HG03354 (cell line): ENCODE measurements around the gene LRPAP1.
"Not testable (repeated sequence)": the region's sequence is repeated elsewhere in the genome, so short reads cannot be mapped to it uniquely, and the experiment has no call there.

Source experiments
- ATAC-seq: cut with Tn5 transposase; IDR thresholded peaks from one replicate; pipeline ENCODE4 v1.9.1; 2021; ENCODE audit warnings: mild to moderate bottlenecking; ENCODE audit not compliant: unreplicated experiment, poor library complexity, severe bottlenecking

Gene LRPAP1, protein sequence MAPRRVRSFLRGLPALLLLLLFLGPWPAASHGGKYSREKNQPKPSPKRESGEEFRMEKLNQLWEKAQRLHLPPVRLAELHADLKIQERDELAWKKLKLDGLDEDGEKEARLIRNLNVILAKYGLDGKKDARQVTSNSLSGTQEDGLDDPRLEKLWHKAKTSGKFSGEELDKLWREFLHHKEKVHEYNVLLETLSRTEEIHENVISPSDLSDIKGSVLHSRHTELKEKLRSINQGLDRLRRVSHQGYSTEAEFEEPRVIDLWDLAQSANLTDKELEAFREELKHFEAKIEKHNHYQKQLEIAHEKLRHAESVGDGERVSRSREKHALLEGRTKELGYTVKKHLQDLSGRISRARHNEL

DNA sequence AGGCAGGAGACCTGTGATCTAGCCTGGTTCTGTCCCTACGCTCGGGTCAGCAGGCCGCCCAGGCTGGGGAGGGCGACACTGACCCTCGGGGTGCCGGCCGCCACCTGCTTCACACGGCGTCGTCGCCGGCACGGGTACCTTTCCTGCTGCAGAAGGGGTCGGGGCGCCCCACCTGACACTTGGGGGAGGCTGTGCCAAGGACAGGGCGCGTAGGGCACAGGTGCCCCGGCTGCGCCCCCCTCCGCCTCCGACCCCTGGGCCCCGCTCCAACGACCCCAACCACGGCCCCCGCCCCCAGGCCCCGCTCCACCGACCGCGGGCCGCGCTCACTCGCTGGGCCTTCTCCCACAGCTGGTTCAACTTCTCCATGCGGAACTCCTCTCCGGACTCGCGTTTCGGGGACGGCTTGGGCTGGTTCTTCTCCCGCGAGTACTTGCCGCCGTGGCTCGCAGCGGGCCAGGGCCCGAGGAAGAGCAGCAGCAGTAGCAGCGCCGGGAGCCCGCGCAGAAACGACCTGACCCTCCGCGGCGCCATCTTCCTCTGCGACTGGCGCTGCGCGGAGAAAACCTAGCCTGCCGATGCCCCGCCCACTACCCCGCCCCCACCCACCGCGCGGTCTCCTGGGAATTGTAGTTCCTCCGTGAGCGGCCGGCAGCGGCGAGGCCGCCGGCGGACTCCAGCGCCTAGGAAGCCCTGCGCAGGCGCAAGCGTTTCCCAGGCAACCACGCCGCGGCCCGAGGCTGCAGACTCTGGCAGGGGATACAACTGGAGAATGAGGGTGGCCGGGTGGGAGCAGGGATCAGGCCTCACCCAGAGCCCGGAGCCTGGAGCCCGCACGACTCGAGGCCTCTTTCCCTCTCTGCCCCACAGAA is at the start of gene LRPAP1:
LRPAP1 (minus strand) TSS at position 544 of the 872 bp plus-strand sequence; CDS start at position 534, 10 bp downstream.
- peak; percentile 82 for ATAC-seq

- not testable (repeated sequence) for ATAC-seq
These were observed 49.3 kb upstream of the LRPAP1 start for GRCh38 chr4:3581334-3582090.

DNA sequence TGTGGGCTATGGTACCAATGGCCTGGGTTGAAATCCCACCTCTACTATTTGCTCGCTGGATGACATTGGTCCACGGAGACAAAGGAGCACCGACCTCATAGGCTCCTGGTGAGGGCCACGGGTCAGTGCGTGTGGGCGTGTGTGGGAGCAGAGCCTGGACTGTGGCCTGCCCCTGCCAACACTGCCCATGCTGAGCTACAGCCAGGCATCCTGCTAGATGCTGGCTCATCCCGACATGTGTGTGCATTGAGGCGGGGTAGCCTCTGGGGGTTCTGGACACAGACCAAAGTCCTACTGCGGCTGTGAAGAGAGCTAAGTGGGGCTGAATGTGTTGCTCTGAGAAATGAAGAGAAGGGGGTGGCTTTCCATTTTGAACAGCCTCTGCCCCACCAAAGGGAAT is 48.6 kb upstream of the LRPAP1 start:
- not testable (repeated sequence) for ATAC-seq

- not testable (repeated sequence) for ATAC-seq
These were observed 46.4 kb upstream of the LRPAP1 start for GRCh38 chr4:3578527-3579144.

- ATAC-seq: not testable (repeated sequence)
These were observed 45.8 kb upstream of the LRPAP1 start for GRCh38 chr4:3578052-3578451.

DNA sequence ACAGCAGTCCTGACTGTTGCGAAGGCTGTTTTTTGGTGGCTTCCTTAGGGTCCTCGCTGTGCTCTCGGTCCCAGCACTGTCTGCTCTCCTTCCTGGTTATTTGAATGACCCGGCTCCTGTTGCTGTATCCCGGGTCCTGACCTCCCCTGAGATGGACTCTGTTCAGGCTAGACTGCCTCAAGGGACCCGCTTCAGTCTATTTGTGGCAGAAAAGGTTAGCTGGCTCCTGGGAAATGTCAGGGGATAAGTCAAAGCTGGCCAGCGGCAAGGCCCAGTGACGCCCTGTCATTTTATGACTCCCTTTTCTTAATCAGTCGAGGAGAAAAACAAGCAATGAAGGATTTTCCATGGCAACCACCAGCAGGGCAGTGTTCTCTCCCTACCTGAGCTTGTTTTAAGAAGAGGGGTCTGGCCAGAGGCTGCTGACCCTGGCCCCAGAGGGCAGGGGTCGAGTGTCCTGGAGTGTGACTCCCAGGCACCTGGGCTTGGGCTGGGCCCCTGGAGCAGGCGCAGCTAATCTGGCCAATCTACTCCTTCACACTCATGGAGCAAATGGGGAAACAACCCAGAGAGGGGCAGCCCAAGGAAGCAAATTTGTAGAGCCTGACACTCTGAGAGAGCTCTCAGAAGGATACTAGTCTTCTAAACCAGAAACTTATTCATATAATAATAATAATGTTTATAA is 45.1 kb upstream of the LRPAP1 start:
- ATAC-seq: not testable (repeated sequence)

DNA sequence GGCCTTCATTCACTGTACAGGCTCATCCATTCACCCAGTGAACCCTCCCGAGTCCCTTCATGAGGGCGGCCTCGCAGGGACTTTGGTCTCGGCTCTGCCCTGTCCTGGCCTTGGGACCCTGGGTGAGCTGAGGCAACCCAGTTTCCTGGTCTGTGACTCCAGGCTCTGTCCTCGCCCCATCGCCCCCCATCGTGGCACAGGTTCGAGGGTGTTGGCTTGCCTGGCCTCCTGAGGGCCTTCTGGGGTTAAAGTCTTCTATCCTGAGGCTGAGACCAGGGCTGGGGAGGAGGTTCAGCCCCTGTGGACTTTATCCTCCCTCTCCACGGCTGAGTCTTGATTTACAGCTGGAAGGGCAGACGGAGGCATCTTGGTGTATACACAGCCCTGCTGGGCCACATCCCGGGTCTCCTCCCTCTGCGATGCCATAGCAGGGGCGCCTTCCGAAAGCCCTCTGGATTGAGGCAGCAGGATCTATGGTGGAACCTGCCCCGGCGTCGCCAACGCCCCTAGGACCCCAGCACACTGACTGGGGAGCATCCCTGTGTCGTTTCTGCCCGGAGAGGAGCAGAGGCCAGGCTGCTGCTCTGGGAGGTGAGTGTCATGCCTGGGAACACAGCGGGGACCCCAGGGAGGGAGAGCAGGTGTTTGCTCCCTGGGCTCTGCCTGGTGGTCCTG is 44.4 kb upstream of the LRPAP1 start:
- not testable (repeated sequence) for ATAC-seq

DNA sequence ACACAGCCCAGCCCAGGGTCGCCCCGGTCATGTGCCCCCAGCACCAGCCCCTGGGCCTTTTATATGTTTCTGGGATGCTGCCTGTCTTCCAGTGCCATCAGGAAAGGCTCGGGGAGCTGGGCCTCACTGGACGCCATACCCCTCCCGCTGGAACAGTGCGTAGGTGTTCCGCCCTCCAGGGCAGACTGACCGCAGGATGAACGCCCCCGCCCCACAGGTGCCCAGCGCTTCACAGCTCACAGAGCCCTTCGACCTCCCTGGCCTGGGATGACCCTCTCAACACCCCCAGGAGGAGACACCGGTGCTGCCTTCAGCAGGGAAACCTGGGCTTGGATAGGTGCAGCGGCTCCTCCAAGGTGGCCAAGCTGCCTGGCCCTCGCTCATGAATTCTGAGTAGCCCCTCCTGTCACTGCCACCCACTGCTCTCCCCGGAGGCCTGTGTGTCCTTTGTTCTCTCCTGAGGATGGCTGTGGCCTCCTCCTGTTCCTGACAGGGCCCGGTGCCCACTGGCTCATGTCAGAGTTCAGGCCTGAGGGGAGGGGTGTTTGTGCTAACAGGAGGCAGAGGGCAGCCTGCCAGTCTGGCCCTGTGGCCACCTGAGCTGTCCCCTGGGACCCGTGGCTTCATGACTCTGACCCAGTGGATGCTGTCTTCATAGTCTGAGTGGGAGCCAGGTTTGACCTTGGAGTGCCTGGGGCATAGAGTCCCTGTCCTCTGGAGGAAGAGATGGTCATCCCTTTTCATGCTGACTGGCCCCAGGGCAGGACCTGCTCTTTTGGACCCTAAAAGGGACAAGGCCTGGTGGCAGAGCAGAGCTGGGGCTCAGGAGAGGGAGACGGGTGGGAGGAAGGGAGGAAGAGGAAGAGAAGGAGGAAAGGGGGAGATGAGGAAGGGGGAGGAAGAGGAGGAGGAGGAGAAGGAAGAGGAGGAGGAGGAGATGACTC is 43.5 kb upstream of the LRPAP1 start:
- not testable (repeated sequence) for ATAC-seq

DNA sequence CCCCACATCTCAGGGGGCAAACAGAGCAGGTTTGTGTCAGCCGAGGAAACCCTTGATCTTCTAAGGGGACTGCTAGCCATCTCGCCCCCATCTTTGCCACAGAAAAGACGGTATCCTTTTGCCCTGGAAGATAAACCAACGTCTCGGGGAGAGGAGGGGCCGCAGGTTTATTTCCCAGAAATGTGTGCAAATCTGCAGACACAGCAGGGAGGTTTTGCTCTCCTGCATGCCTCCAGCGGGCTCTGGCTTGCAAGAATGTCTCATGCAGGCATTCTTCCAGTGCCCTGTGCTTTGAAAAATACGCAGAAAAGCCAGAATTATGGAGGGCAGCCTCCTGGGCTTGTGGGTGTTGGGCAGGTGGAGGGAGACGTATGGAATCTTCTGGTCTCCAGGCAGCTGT is 42.6 kb upstream of the LRPAP1 start:
- not testable (repeated sequence) for ATAC-seq

DNA sequence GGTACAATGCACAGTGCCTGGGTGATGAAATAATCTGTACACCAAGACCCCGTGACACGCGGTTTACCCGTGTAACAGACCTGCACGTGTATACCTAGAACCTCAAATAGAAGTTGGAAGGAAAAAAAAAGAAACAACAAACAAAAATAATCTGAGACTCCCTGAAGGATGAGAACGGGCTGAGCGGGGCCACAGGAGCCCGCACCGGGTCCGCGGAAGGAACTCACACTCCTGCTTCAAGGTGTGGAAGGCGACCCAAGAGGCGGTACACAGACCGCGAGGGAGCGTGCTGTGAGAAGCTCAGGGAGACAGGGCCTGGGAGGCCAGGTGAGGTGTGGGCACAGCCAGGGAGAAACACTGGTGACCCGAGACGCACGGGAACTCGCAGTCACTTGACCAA is 42.1 kb upstream of the LRPAP1 start:
- ATAC-seq: not testable (repeated sequence)

GRCh38 chr4:3573131-3573530 is 40.9 kb upstream of the LRPAP1 start:
- ATAC-seq: no peak

DNA sequence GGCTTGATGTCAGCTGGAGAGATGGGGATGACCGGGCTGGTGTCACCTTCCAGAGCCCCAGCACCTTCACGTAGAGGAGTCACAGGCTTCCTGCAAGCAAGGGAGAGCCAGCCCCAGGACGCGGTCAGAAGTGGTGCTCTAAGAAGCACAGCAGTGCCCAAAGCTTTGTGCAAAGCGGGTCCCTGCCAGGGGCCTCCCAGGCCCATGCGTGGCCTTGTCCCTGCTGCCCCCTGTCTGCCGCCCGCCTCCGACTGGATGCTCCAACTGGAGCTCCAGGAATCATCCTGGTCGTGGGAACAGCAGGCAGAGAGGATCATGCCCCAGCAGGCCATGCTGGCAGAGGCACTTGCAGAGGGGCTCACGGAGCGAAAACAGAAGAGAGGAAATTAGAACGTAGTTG is 40.1 kb upstream of the LRPAP1 start:
- no peak for ATAC-seq

DNA sequence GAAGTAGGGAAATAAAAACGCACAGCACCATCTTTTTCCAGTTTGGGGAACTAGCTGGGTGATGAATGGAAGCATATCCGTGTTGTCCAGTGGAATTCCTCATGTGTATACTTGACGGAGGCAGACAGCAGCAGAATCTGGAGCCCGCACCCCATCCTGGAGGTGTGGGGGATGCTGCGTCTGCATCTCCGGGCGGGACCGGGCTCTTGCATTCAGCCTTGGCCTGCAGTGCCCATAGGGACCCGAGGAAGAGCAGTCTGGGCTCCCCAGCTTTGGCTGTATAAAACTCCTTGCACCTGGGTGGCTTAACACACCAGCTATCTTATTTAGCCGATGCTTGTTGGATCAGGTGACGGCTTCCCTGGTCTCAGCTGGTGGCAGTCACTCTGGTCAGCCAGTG is 39.7 kb upstream of the LRPAP1 start:
- ATAC-seq: no peak

DNA sequence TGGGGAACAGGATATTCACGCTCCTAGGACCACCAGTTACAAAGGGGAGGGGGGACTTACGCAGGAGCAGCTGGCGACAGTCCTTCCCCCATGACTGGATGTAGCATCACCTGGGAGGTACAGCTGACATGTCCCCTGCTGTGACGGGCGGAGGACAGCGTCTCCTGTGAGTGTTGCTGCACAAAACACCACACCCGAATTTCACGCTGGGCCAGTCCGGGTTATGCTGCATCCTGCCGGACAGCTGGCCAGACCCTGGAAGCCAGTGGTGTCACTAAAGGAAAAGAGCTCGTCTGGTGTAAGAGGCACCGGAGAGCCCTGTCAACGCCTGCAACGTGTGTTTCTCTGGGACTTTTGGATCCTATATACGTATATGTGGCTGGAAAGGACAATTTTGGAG is 38.7 kb upstream of the LRPAP1 start:
- ATAC-seq: not testable (repeated sequence)

- not testable (repeated sequence) for ATAC-seq
These were observed 37.4 kb upstream of the LRPAP1 start for GRCh38 chr4:3569611-3570010.

GRCh38 chr4:3566701-3567100 is 34.5 kb upstream of the LRPAP1 start:
- not testable (repeated sequence) for ATAC-seq

GRCh38 chr4:3566301-3566700 is 34.1 kb upstream of the LRPAP1 start:
- not testable (repeated sequence) for ATAC-seq
